Suprapubic skin (tissue), 4 donors: ENCODE measurements around the gene ABCD4. TPM values are rescaled to one million over a fixed set of nuclear protein-coding genes. Genes with fewer than 3 reads are reported as not detected.

ENCODE experiments used
- DNase-seq, 2 donors: peaks; one replicate each; pipeline ENCODE4 v3.0.0-alpha.2; 2019; ENCODE audit warnings: low spot score in 2 of 2
- H3K27ac ChIP-seq: fragments of 200-600 bp; sonication (generic); one replicate; pipeline ENCODE4 v1.5.1; 2019
- H3K27me3 ChIP-seq: fragments of 200-600 bp; sonication (generic); one replicate; pipeline ENCODE4 v1.5.1; 2019
- H3K36me3 ChIP-seq: fragments of 200-600 bp; sonication (generic); one replicate; pipeline ENCODE4 v1.5.1; 2019
- H3K4me1 ChIP-seq: fragments of 200-600 bp; sonication (generic); one replicate; pipeline ENCODE4 v1.5.1; 2019
- H3K4me3 ChIP-seq: fragments of 200-600 bp; sonication (generic); one replicate; pipeline ENCODE4 v1.5.1; 2019; ENCODE audit warnings: mild to moderate bottlenecking
- H3K9me3 ChIP-seq: fragments of 200-600 bp; sonication (generic); one replicate; pipeline ENCODE4 v1.5.1; 2019
- CTCF ChIP-seq, 2 donors: fragments of 200-600 bp in 1 of 2; fragments of 450-650 bp in 1 of 2; sonication (generic) in 1 of 2; IDR thresholded peaks; one replicate each; pipeline ENCODE4 v1.5.1; 2016 to 2019; ENCODE audit warnings: antibody characterized with exemption in 2 of 2, mild to moderate bottlenecking in 1 of 2, moderate library complexity in 1 of 2
- EP300 ChIP-seq: sonication (generic); formaldehyde crosslinking; IDR thresholded peaks from one replicate; pipeline ENCODE4 v1.6.1; 2017; ENCODE audit warnings: antibody characterized with exemption
- POLR2A ChIP-seq, 2 donors: fragments of 450-650 bp; IDR thresholded peaks; one replicate each; pipeline ENCODE4 v1.6.1; 2017; ENCODE audit warnings: antibody characterized with exemption in 2 of 2, mild to moderate bottlenecking in 2 of 2, moderate library complexity in 2 of 2
- POLR2AphosphoS5 ChIP-seq, 3 donors: sonication (generic); formaldehyde crosslinking; IDR thresholded peaks; one replicate each; pipeline ENCODE4 v1.6.1; 2017; ENCODE audit warnings: antibody characterized with exemption in 3 of 3
- WGBS: methylation state at CpG from one replicate; pipeline ENCODE4 v1.1.5; 2018; 5-methylcytosine and 5-hydroxymethylcytosine counted together
- total RNA-seq, 4 donors: library from RNA; depleted of rRNA; stranded (reverse); fragments of >200 nt; gene quantifications; one replicate each; pipeline ENCODE4 v1.1.0, GENCODE V29; 2016

The ABCD4 gene
- total RNA-seq, 4 donors from 2014 or later, result 22.2 to 87.5 (median 43.5) TPM

- no peak for DNase-seq
- Histone ChIP-seq H3K27me3 (no peaks in the 10 kb centered on the region), H3K4me3 (no peak overlapping the region), H3K9me3 (no peaks in the 10 kb centered on the region), H3K36me3 (no peaks in the 10 kb centered on the region), H3K4me1 (no peaks in the 10 kb centered on the region), H3K27ac (no peak overlapping the region)
- TF ChIP-seq EP300 (no peak), POLR2A (IDR thresholded peaks at IDR 0.05) (no peak), POLR2AphosphoS5 (IDR thresholded peaks at IDR 0.05) (no peak), CTCF (IDR thresholded peaks at IDR 0.05) (no peak)
- 44% methylated on average over 5 of the region's 5 CpGs for WGBS
These were observed 10.9 kb upstream of the ABCD4 start for GRCh38 chr14:74313601-74314000.

GRCh38 chr14:74312161-74312560 is 9.4 kb upstream of the ABCD4 start:
- no peaks in the 10 kb centered on the region for H3K27me3 ChIP-seq
- TF ChIP-seq POLR2A (IDR thresholded peaks at IDR 0.05) (no peak), CTCF (IDR thresholded peaks at IDR 0.05) (no peak), EP300 (no peak), POLR2AphosphoS5 (IDR thresholded peaks at IDR 0.05) (no peak)
- WGBS, result 85% methylated on average over 2 of the region's 2 CpGs
- H3K4me1 ChIP-seq, result no peaks in the 10 kb centered on the region
- no peaks in the 10 kb centered on the region for H3K36me3 ChIP-seq
- H3K9me3 ChIP-seq, result no peaks in the 10 kb centered on the region
- H3K27ac ChIP-seq, result no peak overlapping the region
- H3K4me3 ChIP-seq, result no peak overlapping the region
- DNase-seq, result no peak

DNA sequence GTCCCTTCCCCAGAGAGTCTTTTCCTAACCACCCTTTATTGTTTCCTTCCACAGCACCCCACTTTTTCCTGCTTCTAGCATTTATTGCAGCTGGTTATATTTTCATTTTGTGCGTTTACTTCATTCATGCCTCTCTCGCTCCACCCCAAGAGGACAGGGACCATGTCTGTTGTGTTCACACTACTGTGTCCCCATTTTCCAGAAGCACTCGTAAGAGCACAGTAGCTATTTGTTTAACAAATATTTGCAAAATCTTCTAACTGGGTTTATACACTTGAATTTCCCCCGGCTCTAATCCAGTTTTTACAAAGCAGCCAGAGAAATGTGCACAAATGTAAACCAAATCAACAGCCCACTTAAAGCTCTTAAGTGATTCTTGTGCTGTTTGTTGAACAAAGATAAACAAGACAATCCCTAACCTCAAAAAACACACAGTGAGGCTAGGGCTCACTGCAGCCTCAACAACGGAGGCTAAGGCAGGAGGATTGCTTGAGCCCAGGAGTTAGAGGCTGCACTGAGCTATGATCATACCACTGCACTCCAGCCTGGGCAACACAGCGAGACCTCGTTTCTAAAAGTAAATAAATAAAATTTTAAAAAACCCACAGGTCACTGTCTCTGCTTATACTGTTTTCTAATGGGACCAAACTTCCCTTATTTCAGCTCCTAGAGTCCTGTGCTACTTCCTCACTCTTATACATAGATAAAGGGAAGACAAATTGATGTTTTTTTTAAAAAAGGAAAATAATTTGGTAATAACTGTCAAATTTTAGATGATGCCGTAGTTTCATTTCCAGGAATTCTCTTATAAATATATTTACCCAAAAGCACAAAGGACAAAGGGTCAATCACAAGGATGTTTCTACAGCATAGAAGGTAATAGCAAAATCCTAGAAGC is 6.6 kb upstream of the ABCD4 start:
- H3K9me3 ChIP-seq, result no peaks in the 10 kb centered on the region
- H3K36me3 ChIP-seq, result no peaks in the 10 kb centered on the region
- DNase-seq, result no peak
- H3K27ac ChIP-seq, result no peak overlapping the region
- 86% methylated on average over 8 of the region's 8 CpGs for WGBS
- no peaks in the 10 kb centered on the region for H3K4me1 ChIP-seq
- no peaks in the 10 kb centered on the region for H3K27me3 ChIP-seq
- TF ChIP-seq POLR2A (IDR thresholded peaks at IDR 0.05) (no peak), EP300 (no peak), POLR2AphosphoS5 (IDR thresholded peaks at IDR 0.05) (no peak), CTCF (IDR thresholded peaks at IDR 0.05) (no peak)
- H3K4me3 ChIP-seq, result no peak overlapping the region

GRCh38 chr14:74308695-74309094 is 6.0 kb upstream of the ABCD4 start:
- WGBS, result 90% methylated on average over 5 of the region's 5 CpGs
- no peaks in the 10 kb centered on the region for H3K9me3 ChIP-seq

More at GRCh38 chr14:74308695-74309094, 6.0 kb upstream of the ABCD4 start:
- no peak for DNase-seq
- Histone ChIP-seq H3K4me1 (no peaks in the 10 kb centered on the region), H3K27me3 (no peaks in the 10 kb centered on the region), H3K36me3 (no peaks in the 10 kb centered on the region), H3K27ac (no peak overlapping the region), H3K4me3 (no peak overlapping the region)
- TF ChIP-seq POLR2AphosphoS5 (IDR thresholded peaks at IDR 0.05) (no peak), CTCF (IDR thresholded peaks at IDR 0.05) (no peak), POLR2A (IDR thresholded peaks at IDR 0.05) (no peak), EP300 (no peak)
